NB4 (cell line): Measurements from ENCODE around the gene MIOX.

Source experiments
- DNase-seq: peaks from one replicate; pipeline ENCODE4 v3.0.0; 2010; ENCODE audit warnings: low read depth
- H3K4me3 ChIP-seq: one replicate; pipeline ENCODE4 v1.5.1; 2011; ENCODE audit warnings: mild to moderate bottlenecking, low read depth, low read length, moderate library complexity
- CTCF ChIP-seq: IDR thresholded peaks from one replicate; pipeline ENCODE4 v1.5.1; 2012; ENCODE audit warnings: low read depth, low read length
- MAX ChIP-seq: IDR thresholded peaks from 2 replicates; pipeline ENCODE4 v1.6.1; 2011; ENCODE audit warnings: low read depth, low read length
- MYC ChIP-seq: IDR thresholded peaks from 2 replicates; pipeline ENCODE4 v1.6.1; 2011; ENCODE audit warnings: low read depth, low read length
- POLR2A ChIP-seq: IDR thresholded peaks from 2 replicates; pipeline ENCODE4 v1.6.1; 2011; ENCODE audit warnings: mild to moderate bottlenecking; ENCODE audit not compliant: insufficient read length; ENCODE audit errors: extremely low read depth

Gene MIOX

GRCh38 chr22:50486561-50487289 lies at the start of gene MIOX:
TSS of gene MIOX (plus strand) at chr22:50486859. CDS start at chr22:50486898, 39 bp downstream.
- DNase-seq = no peak
- H3K4me3 ChIP-seq = no peak within 1 kb of the TSS
- TF ChIP-seq POLR2A (no peak), MYC (no peak), MAX (no peak), CTCF (no peak)

GRCh38 chr22:50437511-50438304 lies 49.0 kb upstream of the MIOX start:
- no peak overlapping the region for H3K4me3 ChIP-seq
- no peak for TF ChIP-seq POLR2A
- TF ChIP-seq MAX = no peak
- TF ChIP-seq MYC = no peak
- no peak for TF ChIP-seq CTCF
- DNase-seq = no peak

- no peak for DNase-seq
- TF ChIP-seq POLR2A (no peak), CTCF (no peak), MYC (no peak), MAX (no peak)
- no peak overlapping the region for H3K4me3 ChIP-seq
These were observed 48.1 kb upstream of the MIOX start for GRCh38 chr22:50438305-50439275.

- H3K4me3 ChIP-seq = no peak overlapping the region
- TF ChIP-seq MYC (no peak), MAX (no peak), POLR2A (no peak), CTCF (no peak)
- DNase-seq = no peak
These were observed 47.3 kb upstream of the MIOX start for GRCh38 chr22:50439314-50439870.

GRCh38 chr22:50439871-50440331 lies 46.8 kb upstream of the MIOX start:
- H3K4me3 ChIP-seq = no peak overlapping the region
- TF ChIP-seq MAX (no peak), POLR2A (no peak), MYC (no peak), CTCF (no peak)
- no peak for DNase-seq
